ENCODE measurements around the gene RGS3. TPM values are rescaled to one million over a fixed set of nuclear protein-coding genes. Genes with fewer than 3 reads are reported as not detected.

The RGS3 gene
- polyA plus RNA-seq, 2 of the 4 experiments (the other 2 are of a cell fraction), result 19.6 to 22.9 TPM

- ChIA-PET POLR2A (no interaction called here), CTCF (interaction anchor here (1.0 to 5.2 kb wide), 5 partner anchors 47 to 113 kb away, joined by 4 to 33 read pairs (median 6); no protein-coding TSS in a partner anchor)
- no peaks in the 10 kb centered on the region for H3K9me3 ChIP-seq
- FAIRE-seq (no peak), DNase-seq (ENCODE audit: low read depth in 1 of 2, low spot score in 1 of 2) (no peak), ATAC-seq (no peak)
- no peak overlapping the region for H3K4me3 ChIP-seq
- H3K4me1 ChIP-seq, result no peaks in the 10 kb centered on the region
- H3K4me2 ChIP-seq, result no peak overlapping the region
- WGBS (ENCODE audit: missing lambda C conversion rate), result 94% methylated on average over 9 of the region's 10 CpGs
- TF ChIP-seq NR3C1 (IDR thresholded peaks at IDR 0.05) (no peak), POLR2A (IDR thresholded peaks at IDR 0.05; ENCODE audit: low read length) (no peak), HOXB5 (CRISPR knock-in tag; IDR thresholded peaks at IDR 0.05) (no peak), MAX (IDR thresholded peaks at IDR 0.05) (no peak), FOXS1 (CRISPR knock-in tag; IDR thresholded peaks at IDR 0.05) (no peak), EP300 (IDR thresholded peaks at IDR 0.05) (no peak)
- TF ChIP-seq, protein P1, sequence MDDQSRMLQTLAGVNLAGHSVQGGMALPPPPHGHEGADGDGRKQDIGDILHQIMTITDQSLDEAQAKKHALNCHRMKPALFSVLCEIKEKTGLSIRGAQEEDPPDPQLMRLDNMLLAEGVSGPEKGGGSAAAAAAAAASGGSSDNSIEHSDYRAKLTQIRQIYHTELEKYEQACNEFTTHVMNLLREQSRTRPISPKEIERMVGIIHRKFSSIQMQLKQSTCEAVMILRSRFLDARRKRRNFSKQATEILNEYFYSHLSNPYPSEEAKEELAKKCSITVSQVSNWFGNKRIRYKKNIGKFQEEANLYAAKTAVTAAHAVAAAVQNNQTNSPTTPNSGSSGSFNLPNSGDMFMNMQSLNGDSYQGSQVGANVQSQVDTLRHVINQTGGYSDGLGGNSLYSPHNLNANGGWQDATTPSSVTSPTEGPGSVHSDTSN (IDR thresholded peaks at IDR 0.05), result no peak
- TF ChIP-seq, protein P2, sequence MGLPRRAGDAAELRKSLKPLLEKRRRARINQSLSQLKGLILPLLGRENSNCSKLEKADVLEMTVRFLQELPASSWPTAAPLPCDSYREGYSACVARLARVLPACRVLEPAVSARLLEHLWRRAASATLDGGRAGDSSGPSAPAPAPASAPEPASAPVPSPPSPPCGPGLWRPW (IDR thresholded peaks at IDR 0.05), result no peak
- TF ChIP-seq, protein P3, sequence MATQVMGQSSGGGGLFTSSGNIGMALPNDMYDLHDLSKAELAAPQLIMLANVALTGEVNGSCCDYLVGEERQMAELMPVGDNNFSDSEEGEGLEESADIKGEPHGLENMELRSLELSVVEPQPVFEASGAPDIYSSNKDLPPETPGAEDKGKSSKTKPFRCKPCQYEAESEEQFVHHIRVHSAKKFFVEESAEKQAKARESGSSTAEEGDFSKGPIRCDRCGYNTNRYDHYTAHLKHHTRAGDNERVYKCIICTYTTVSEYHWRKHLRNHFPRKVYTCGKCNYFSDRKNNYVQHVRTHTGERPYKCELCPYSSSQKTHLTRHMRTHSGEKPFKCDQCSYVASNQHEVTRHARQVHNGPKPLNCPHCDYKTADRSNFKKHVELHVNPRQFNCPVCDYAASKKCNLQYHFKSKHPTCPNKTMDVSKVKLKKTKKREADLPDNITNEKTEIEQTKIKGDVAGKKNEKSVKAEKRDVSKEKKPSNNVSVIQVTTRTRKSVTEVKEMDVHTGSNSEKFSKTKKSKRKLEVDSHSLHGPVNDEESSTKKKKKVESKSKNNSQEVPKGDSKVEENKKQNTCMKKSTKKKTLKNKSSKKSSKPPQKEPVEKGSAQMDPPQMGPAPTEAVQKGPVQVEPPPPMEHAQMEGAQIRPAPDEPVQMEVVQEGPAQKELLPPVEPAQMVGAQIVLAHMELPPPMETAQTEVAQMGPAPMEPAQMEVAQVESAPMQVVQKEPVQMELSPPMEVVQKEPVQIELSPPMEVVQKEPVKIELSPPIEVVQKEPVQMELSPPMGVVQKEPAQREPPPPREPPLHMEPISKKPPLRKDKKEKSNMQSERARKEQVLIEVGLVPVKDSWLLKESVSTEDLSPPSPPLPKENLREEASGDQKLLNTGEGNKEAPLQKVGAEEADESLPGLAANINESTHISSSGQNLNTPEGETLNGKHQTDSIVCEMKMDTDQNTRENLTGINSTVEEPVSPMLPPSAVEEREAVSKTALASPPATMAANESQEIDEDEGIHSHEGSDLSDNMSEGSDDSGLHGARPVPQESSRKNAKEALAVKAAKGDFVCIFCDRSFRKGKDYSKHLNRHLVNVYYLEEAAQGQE (IDR thresholded peaks at IDR 0.05), result no peak
- TF ChIP-seq, protein P4, sequence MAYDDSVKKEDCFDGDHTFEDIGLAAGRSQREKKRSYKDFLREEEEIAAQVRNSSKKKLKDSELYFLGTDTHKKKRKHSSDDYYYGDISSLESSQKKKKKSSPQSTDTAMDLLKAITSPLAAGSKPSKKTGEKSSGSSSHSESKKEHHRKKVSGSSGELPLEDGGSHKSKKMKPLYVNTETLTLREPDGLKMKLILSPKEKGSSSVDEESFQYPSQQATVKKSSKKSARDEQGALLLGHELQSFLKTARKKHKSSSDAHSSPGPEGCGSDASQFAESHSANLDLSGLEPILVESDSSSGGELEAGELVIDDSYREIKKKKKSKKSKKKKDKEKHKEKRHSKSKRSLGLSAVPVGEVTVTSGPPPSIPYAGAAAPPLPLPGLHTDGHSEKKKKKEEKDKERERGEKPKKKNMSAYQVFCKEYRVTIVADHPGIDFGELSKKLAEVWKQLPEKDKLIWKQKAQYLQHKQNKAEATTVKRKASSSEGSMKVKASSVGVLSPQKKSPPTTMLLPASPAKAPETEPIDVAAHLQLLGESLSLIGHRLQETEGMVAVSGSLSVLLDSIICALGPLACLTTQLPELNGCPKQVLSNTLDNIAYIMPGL (CRISPR knock-in tag; IDR thresholded peaks at IDR 0.05; ENCODE audit: borderline replicate concordance), result no peak
- H3K27ac ChIP-seq, result no peak overlapping the region
Measured at GRCh38 chr9:113543296-113543981, 79.9 kb downstream of the RGS3 start.

DNA sequence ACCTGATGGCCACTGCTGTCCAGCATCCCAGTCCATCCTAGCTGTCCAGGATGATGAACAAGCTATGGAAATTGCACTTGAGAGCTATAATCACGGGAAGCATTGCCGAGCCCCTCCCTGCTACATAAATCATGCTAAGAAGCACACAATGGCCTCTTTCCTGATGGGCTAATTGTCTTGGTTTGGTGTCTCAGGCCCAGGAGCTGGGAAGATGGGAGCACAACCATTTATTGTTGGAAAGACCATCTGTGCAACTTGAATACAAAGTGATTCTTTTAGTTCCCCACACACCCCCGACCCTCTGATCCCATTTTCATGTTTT, 80.4 kb downstream of the RGS3 start:
- WGBS (ENCODE audit: missing lambda C conversion rate), result 64% methylated on average over 3 of the region's 3 CpGs
- no peak for ATAC-seq
- DNase-seq (ENCODE audit: low read depth in 1 of 2, low spot score in 1 of 2), result no peak
- no peak for FAIRE-seq
- H3K9me3 ChIP-seq, result no peaks in the 10 kb centered on the region
- H3K4me2 ChIP-seq, result no peak overlapping the region
- ChIA-PET POLR2A (no interaction called here), CTCF (interaction anchor here (1.9 to 5.2 kb wide), 3 partner anchors 47 to 112 kb away, joined by 6 to 33 read pairs (median 10); no protein-coding TSS in a partner anchor)
- H3K27ac ChIP-seq, result no peak overlapping the region
- H3K4me1 ChIP-seq, result no peaks in the 10 kb centered on the region
- no peak overlapping the region for H3K4me3 ChIP-seq
- TF ChIP-seq HDAC2 (IDR thresholded peaks at IDR 0.05) (no peak), POLR2AphosphoS2 (conservative IDR thresholded peaks at IDR 0.05; ENCODE audit: low read length) (no peak), RNF2 (IDR thresholded peaks at IDR 0.05; ENCODE audit: borderline replicate concordance, low read depth) (no peak), HOXB13 (CRISPR knock-in tag; IDR thresholded peaks at IDR 0.05; ENCODE audit: low read depth) (no peak), CBX8 (IDR thresholded peaks at IDR 0.05) (no peak), EHMT2 (IDR thresholded peaks at IDR 0.05; ENCODE audit: low read depth) (no peak), HOXB5 (CRISPR knock-in tag; IDR thresholded peaks at IDR 0.05) (no peak), PHF8 (IDR thresholded peaks at IDR 0.05; ENCODE audit: borderline replicate concordance, low read depth) (no peak), POLR2A (IDR thresholded peaks at IDR 0.05; ENCODE audit: low read length) (no peak), GATA3 (IDR thresholded peaks at IDR 0.05; ENCODE audit: borderline replicate concordance) (no peak), ZFP36 (IDR thresholded peaks at IDR 0.05; ENCODE audit: borderline replicate concordance, partially characterized antibody) (no peak)
- TF ChIP-seq, protein P5, sequence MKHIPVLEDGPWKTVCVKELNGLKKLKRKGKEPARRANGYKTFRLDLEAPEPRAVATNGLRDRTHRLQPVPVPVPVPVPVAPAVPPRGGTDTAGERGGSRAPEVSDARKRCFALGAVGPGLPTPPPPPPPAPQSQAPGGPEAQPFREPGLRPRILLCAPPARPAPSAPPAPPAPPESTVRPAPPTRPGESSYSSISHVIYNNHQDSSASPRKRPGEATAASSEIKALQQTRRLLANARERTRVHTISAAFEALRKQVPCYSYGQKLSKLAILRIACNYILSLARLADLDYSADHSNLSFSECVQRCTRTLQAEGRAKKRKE (CRISPR knock-in tag; IDR thresholded peaks at IDR 0.05; ENCODE audit: low read depth), result no peak
- TF ChIP-seq, protein P1 (IDR thresholded peaks at IDR 0.05), result no peak
- TF ChIP-seq, protein P6, sequence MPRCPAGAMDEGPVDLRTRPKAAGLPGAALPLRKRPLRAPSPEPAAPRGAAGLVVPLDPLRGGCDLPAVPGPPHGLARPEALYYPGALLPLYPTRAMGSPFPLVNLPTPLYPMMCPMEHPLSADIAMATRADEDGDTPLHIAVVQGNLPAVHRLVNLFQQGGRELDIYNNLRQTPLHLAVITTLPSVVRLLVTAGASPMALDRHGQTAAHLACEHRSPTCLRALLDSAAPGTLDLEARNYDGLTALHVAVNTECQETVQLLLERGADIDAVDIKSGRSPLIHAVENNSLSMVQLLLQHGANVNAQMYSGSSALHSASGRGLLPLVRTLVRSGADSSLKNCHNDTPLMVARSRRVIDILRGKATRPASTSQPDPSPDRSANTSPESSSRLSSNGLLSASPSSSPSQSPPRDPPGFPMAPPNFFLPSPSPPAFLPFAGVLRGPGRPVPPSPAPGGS (IDR thresholded peaks at IDR 0.05), result no peak
- TF ChIP-seq, protein P4 (CRISPR knock-in tag; IDR thresholded peaks at IDR 0.05; ENCODE audit: borderline replicate concordance), result no peak

Data from A549 (cell line).